Activated CD4-positive, alpha-beta T cell treated with anti-CD3 and anti-CD28 coated beads, Interleukin-2, amount 10 ng/mL, durations not matched to agents 24 days and 14 days (primary cell): ENCODE results near the gene GLRB. TPM values are rescaled to one million over a fixed set of nuclear protein-coding genes. Genes with fewer than 3 reads are reported as not detected.
"Not testable (repeated sequence)": the region's sequence is repeated elsewhere in the genome, so short reads cannot be mapped to it uniquely, and the experiment has no call there.

Source experiments
- DNase-seq: peaks from one replicate; pipeline ENCODE4 v3.0.0; 2022
- H3K27ac Mint-ChIP-seq: one replicate; pipeline ENCODE4 v1.8.0; 2022; ENCODE audit warnings: mild to moderate bottlenecking, mixed read lengths
- H3K27me3 Mint-ChIP-seq: one replicate; pipeline ENCODE4 v1.8.0; 2022; ENCODE audit warnings: mixed read lengths
- H3K36me3 Mint-ChIP-seq: one replicate; pipeline ENCODE4 v1.8.0; 2022; ENCODE audit warnings: low read depth, mild to moderate bottlenecking, mixed read lengths
- H3K4me1 Mint-ChIP-seq: one replicate; pipeline ENCODE4 v1.8.0; 2021; ENCODE audit warnings: mixed read lengths
- H3K4me3 Mint-ChIP-seq: one replicate; pipeline ENCODE4 v1.8.0; 2022; ENCODE audit warnings: mild to moderate bottlenecking, moderate library complexity, mixed read lengths
- H3K9me3 Mint-ChIP-seq: one replicate; pipeline ENCODE4 v1.8.0; 2021; ENCODE audit warnings: mixed read lengths
- intact Hi-C: fragments of 100-400 bp; cut with micrococcal nuclease; formaldehyde crosslinking; loops from one replicate; pipeline ENCODE4 v1.15.1; 2023
- total RNA-seq: library from RNA; stranded (reverse); gene quantifications from 2 replicates; pipeline ENCODE4 v1.2.3, GENCODE V29; 2022

Gene GLRB
- total RNA-seq, result not detected in 2 replicates

DNA sequence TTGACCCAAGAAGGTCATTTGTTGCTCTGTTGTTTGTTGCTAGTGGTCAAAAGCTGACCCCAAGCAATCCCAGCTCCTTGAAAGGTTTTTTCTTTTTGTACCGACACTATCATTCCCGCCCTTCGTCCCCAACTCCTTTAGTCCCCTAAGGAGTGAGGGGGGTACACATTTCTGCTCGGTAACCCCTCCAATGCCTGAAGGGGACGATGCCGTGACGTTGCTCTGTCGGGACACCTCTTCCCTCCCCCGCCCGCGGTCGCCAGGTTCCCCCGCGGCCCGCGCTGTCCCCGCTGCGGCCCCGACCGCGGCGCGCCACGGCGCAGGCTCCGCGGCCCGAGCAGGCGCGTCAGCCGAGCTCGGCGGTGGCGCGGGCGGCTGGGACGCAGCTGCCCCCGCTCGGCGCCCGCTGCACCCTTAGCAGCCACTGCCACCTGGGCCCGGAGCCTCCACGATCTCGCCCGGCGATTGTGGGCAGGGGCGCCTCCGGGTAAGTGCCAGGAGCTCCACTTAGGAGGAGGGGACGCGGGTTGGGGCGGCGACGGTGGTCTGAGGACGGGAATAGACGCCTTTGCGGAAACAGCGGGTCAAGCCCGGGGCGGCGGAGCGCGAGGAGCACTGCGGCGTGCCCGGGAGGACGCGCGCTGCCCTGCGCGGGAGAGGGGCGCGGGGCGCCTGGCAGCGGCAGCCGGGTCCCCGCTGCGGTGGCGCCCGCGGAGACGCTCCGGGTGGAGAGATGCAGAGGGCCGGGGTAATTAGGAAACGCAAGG, at the start of gene GLRB:
Gene GLRB, plus strand, starts transcription at position 340 of the 767 bp plus-strand sequence. CDS start 1,875 bp downstream, outside the sequence.
- DNase-seq, result no peak
- no peaks in the 10 kb centered on the region for H3K9me3 Mint-ChIP-seq
- H3K36me3 Mint-ChIP-seq, result no peaks in the 10 kb centered on the region
- no peak within 1 kb of the TSS for H3K4me3 Mint-ChIP-seq
- H3K27ac Mint-ChIP-seq, result no peak within 1 kb of the TSS
- no peaks in the 10 kb centered on the region for H3K4me1 Mint-ChIP-seq
- intact Hi-C loops, result no loop called here
- peaks cover 22% of the 10 kb centered on the region for H3K27me3 Mint-ChIP-seq

- H3K4me3 Mint-ChIP-seq, result no peak overlapping the region
- no peak for DNase-seq
- intact Hi-C loops, result no loop called here
- H3K9me3 Mint-ChIP-seq, result no peaks in the 10 kb centered on the region
- no peak overlapping the region for H3K27ac Mint-ChIP-seq
- no peaks in the 10 kb centered on the region for H3K4me1 Mint-ChIP-seq
- H3K27me3 Mint-ChIP-seq, result no peaks in the 10 kb centered on the region
- H3K36me3 Mint-ChIP-seq, result no peaks in the 10 kb centered on the region
Observed at GRCh38 chr4:157035471-157035870, 40.5 kb upstream of the GLRB start.

- Mint-ChIP-seq H3K27ac (no peak overlapping the region), H3K4me3 (no peak overlapping the region), H3K27me3 (no peaks in the 10 kb centered on the region), H3K36me3 (no peaks in the 10 kb centered on the region), H3K9me3 (no peaks in the 10 kb centered on the region), H3K4me1 (no peaks in the 10 kb centered on the region)
- intact Hi-C loops, result no loop called here
- no peak for DNase-seq
Observed at GRCh38 chr4:157040405-157040804, 35.5 kb upstream of the GLRB start.

DNA sequence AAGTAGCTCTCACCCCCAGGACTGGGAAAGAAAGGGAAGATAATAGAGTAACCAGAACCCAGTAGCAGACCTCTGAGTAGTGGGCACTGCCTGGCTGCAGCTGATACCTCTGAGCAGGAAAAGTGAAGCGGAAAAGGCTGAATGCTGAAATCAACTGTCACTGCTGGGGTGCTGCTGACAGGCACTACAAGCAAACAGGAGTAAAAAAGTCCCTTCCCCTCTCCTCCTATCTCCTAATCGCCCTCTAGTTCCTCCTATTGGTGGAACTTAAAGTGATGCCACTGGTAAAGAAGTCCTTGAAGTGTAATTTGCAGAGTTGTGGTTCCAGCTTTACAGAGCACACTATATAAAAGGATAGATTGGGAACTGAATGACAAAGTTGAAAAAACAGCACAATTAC, 32.8 kb upstream of the GLRB start:
- H3K4me1 Mint-ChIP-seq, result no peaks in the 10 kb centered on the region
- no peaks in the 10 kb centered on the region for H3K9me3 Mint-ChIP-seq
- H3K4me3 Mint-ChIP-seq, result no peak overlapping the region
- intact Hi-C loops, result no loop called here
- no peaks in the 10 kb centered on the region for H3K36me3 Mint-ChIP-seq
- no peaks in the 10 kb centered on the region for H3K27me3 Mint-ChIP-seq
- H3K27ac Mint-ChIP-seq, result no peak overlapping the region
- DNase-seq, result no peak

DNA sequence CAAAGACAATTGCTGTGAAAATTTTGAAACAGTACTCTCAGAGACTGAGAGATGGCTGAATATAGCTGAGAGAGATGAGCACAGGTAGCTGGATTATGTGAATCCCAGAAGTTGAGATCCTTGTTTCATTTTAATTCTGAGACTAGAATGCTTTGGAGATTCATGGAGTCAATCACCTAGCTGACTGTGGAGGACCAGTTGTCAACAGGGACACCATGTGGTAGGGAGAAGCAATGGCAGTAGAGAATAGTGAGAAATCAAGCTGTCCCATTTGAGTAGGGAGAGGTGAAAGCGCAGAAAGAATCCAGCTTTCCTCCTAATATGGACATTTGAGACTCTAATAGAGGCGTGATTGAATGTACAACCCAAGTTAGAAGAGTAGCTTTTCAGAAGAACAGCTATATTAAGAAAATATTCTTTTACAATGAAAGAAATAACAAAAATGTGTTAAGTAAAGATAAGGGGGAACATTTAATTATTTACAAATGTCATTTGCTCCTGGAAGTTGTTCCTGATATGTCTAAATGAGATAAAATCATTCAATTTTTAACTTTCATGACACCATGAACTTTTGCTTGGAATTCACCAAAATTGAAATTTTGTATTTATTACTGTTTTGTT, 30.3 kb upstream of the GLRB start:
- H3K27ac Mint-ChIP-seq, result no peak overlapping the region
- no peaks in the 10 kb centered on the region for H3K27me3 Mint-ChIP-seq
- no peaks in the 10 kb centered on the region for H3K4me1 Mint-ChIP-seq
- no peaks in the 10 kb centered on the region for H3K36me3 Mint-ChIP-seq
- DNase-seq, result no peak
- H3K9me3 Mint-ChIP-seq, result no peaks in the 10 kb centered on the region
- intact Hi-C loops, result no loop called here
- no peak overlapping the region for H3K4me3 Mint-ChIP-seq

GRCh38 chr4:157048248-157048647, 27.7 kb upstream of the GLRB start:
- intact Hi-C loops, result no loop called here
- Mint-ChIP-seq H3K27me3 (no peaks in the 10 kb centered on the region), H3K36me3 (no peaks in the 10 kb centered on the region), H3K4me3 (no peak overlapping the region), H3K9me3 (no peaks in the 10 kb centered on the region), H3K27ac (no peak overlapping the region), H3K4me1 (no peaks in the 10 kb centered on the region)
- no peak for DNase-seq

DNA sequence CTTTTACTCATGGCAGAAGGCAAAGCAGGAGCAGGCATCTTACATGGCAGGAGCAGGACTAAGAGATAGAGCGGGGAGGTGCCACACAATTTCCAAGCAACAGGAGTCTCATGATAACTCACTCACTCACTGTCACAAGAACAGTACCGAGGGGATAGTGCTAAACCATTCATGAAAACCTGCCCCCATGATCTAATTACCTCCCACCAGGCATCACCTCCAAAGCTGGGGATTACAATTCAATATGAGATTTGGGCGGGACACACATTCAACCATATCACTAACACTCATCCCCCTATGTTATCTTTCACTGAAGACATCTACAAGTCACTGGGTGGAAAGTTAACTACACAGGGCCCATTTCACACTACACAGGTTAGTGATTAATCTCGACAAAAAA, 25.4 kb upstream of the GLRB start:
- no peak overlapping the region for H3K27ac Mint-ChIP-seq
- no peaks in the 10 kb centered on the region for H3K4me1 Mint-ChIP-seq
- H3K9me3 Mint-ChIP-seq, result no peaks in the 10 kb centered on the region
- H3K36me3 Mint-ChIP-seq, result no peaks in the 10 kb centered on the region
- intact Hi-C loops, result no loop called here
- no peaks in the 10 kb centered on the region for H3K27me3 Mint-ChIP-seq
- no peak for DNase-seq
- no peak overlapping the region for H3K4me3 Mint-ChIP-seq

DNA sequence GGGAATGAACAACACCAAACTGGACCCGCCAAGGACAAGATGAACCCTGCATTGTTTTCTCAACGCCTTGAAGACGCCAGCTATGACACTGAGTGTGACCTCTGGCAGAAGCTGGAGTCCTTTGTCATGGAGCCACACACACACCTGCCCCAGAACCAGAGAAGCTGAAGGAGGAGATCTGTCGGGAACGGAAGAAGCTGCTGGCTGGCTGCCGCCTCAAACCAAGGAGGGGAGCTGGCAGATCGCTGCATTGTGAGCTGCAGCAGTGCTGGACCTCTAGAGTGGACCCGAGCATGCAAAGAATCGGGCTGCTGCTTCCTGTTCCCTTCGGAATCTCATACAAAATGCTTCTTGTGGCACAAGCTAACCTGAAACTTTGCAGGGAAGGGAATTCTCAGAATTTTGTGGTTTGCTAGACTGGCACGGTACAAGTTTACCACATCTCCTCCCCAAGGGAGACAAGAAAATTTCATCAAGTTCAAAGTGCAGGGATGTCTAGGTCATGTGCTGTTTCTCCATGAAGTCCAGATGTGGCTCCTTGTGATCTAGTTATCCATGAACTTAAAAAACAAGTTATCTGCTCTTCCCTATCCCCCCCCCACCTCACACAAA, 23.4 kb upstream of the GLRB start:
- Mint-ChIP-seq H3K27me3 (no peaks in the 10 kb centered on the region), H3K36me3 (no peaks in the 10 kb centered on the region), H3K4me3 (no peak overlapping the region), H3K9me3 (no peaks in the 10 kb centered on the region), H3K4me1 (no peaks in the 10 kb centered on the region), H3K27ac (no peak overlapping the region)
- intact Hi-C loops, result no loop called here
- no peak for DNase-seq

DNA sequence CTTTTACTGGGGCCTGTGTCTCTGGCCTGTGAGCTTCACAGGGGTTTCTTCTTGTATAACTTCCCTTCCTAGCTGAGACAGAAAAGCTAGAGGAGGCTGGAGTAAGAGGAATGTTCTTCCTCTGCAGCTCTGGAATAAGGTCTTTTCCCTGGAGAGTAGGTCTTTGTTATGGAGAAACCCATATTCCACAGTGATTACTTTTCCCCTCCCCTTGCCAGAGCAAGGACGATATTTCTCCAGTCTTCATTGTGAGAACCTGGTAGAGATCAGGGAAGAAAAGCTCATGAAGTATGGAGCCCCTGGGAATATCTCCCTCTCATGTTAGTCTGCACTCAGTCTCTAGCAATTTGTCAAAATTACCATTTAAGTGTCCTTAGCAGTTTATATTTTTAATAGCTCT, 18.7 kb upstream of the GLRB start:
- Mint-ChIP-seq H3K4me1 (no peaks in the 10 kb centered on the region), H3K9me3 (no peaks in the 10 kb centered on the region), H3K27me3 (no peaks in the 10 kb centered on the region), H3K27ac (no peak overlapping the region), H3K36me3 (no peaks in the 10 kb centered on the region), H3K4me3 (no peak overlapping the region)
- DNase-seq, result no peak
- intact Hi-C loops, result no loop called here

DNA sequence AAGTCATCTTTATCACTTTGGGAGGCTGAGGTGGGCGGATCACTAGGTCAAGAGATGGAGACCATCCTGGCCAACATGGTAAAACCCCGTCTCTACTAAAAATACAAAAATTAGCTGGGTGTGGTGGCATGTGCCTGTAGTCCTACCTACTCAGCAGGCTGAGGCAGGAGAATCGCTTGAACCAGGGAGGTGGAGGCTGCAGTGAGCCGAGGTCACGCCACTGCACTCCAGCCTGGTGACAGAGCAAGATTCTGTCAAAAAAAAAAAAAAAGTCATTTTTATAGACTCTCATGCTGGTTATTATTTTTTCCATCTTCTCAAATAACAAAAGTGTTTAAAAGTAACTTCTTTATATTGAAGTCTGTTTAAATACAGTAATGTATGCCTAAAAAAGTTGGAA, 17.1 kb upstream of the GLRB start:
- H3K36me3 Mint-ChIP-seq, H3K9me3 Mint-ChIP-seq, DNase-seq, intact Hi-C loops, H3K4me3 Mint-ChIP-seq, H3K4me1 Mint-ChIP-seq, H3K27me3 Mint-ChIP-seq, H3K27ac Mint-ChIP-seq: not testable (repeated sequence)

- no peaks in the 10 kb centered on the region for H3K36me3 Mint-ChIP-seq
- H3K27ac Mint-ChIP-seq, result no peak overlapping the region
- intact Hi-C loops, result no loop called here
- H3K4me3 Mint-ChIP-seq, result no peak overlapping the region
- DNase-seq, result no peak
- H3K27me3 Mint-ChIP-seq, result peaks cover 18% of the 10 kb centered on the region
- no peaks in the 10 kb centered on the region for H3K4me1 Mint-ChIP-seq
- no peaks in the 10 kb centered on the region for H3K9me3 Mint-ChIP-seq
Observed at GRCh38 chr4:157072002-157072401, 3.9 kb upstream of the GLRB start.

DNA sequence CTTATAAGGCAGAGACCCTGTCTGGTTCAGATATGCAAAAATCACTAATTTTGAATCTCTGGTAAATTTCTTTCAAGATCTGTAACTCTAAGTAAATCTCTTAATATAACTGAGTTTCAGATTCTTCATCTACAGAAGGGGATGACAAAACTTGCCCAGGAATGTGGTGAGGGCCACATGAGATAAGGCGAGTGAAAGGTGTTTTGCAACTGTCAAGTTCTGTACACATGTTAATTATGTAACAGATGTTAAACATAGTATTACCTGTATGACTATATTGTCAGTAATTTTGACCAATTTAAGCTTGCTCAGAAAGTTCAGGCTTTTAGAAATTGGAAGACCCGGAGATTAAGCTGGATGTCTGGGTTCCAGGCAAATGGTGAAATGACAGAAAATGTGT, 549 bp upstream of the GLRB start:
- Mint-ChIP-seq H3K27ac (no peak overlapping the region), H3K27me3 (peaks cover 22% of the 10 kb centered on the region), H3K9me3 (no peaks in the 10 kb centered on the region), H3K4me3 (no peak overlapping the region), H3K36me3 (no peaks in the 10 kb centered on the region), H3K4me1 (no peaks in the 10 kb centered on the region)
- DNase-seq, result no peak
- intact Hi-C loops, result no loop called here

DNA sequence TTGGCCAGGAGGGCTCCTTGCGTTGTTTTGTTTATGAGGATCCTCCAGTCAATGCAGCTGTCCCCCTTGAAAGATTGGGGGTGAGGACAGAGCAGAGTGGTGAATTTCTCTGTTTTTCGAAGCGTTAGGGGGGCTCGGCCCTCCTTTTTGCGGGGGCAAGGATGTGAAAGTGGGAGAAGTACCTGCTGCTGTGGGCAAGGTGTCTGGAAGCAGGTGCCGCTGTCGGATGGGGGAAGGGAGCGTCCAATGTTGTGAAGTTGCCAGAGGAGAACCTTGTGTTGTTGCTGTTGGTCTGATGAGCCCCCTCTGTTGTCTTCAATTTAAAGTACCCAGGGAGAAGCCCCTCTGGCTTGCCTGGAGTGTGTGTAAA, 613 bp downstream of the GLRB start:
- no peak overlapping the region for H3K27ac Mint-ChIP-seq
- no peaks in the 10 kb centered on the region for H3K36me3 Mint-ChIP-seq
- intact Hi-C loops, result no loop called here
- H3K4me1 Mint-ChIP-seq, result no peaks in the 10 kb centered on the region
- H3K27me3 Mint-ChIP-seq, result peaks cover 22% of the 10 kb centered on the region
- no peak for DNase-seq
- H3K9me3 Mint-ChIP-seq, result no peaks in the 10 kb centered on the region
- H3K4me3 Mint-ChIP-seq, result no peak overlapping the region

GRCh38 chr4:157079441-157079840, 3.5 kb downstream of the GLRB start:
- H3K36me3 Mint-ChIP-seq, result no peaks in the 10 kb centered on the region
- H3K9me3 Mint-ChIP-seq, result no peaks in the 10 kb centered on the region
- H3K27ac Mint-ChIP-seq, result no peak overlapping the region
- no peaks in the 10 kb centered on the region for H3K4me1 Mint-ChIP-seq
- H3K4me3 Mint-ChIP-seq, result no peak overlapping the region
- intact Hi-C loops, result no loop called here
- peaks cover 20% of the 10 kb centered on the region for H3K27me3 Mint-ChIP-seq
- no peak for DNase-seq
